ENCODE results near the gene HYAL1. TPM values are rescaled to one million over a fixed set of nuclear protein-coding genes. Genes with fewer than 3 reads are reported as not detected.

HYAL1 gene
- total RNA-seq, 2 donors from 2014 or later = 2.0 TPM

- no peak for TF ChIP-seq POLR2AphosphoS5 (IDR thresholded peaks at IDR 0.05)
- Histone ChIP-seq H3K4me3 (no peak overlapping the region), H3K36me3 (no peaks in the 10 kb centered on the region), H3K9me3 (no peaks in the 10 kb centered on the region), H3K4me1 (replicated peaks) (peaks cover 7% of the 10 kb centered on the region), H3K27me3 (replicated peaks; ENCODE audit: insufficient read depth) (no peaks in the 10 kb centered on the region), H3K27ac (no peak overlapping the region)
- 91% methylated on average over 13 of the region's 13 CpGs for WGBS
- intact Hi-C loops (cut with DNase I) = loop anchor here (10.0 kb wide), 1 partner anchor 1062 kb away; no protein-coding TSS in a partner anchor
- no peak for DNase-seq (ENCODE audit: low spot score)
Observed at GRCh38 chr3:50342813-50343633, 39.6 kb upstream of the HYAL1 start.

GRCh38 chr3:50341996-50342650 lies 38.7 kb upstream of the HYAL1 start:
- no peak for TF ChIP-seq CTCF (IDR thresholded peaks at IDR 0.05)
- TF ChIP-seq POLR2A (IDR thresholded peaks at IDR 0.05) = no peak
- TF ChIP-seq POLR2AphosphoS5 (IDR thresholded peaks at IDR 0.05) = no peak
- H3K36me3 ChIP-seq = no peaks in the 10 kb centered on the region
- H3K27me3 ChIP-seq (replicated peaks; ENCODE audit: insufficient read depth) = no peaks in the 10 kb centered on the region
- H3K9me3 ChIP-seq = no peaks in the 10 kb centered on the region
- H3K27ac ChIP-seq = no peak overlapping the region
- H3K4me1 ChIP-seq (replicated peaks) = peaks cover 8% of the 10 kb centered on the region
- 93% methylated on average over 13 of the region's 13 CpGs for WGBS
- H3K4me3 ChIP-seq = no peak overlapping the region
- DNase-seq (ENCODE audit: low spot score) = no peak
- intact Hi-C loops (cut with DNase I) = loop anchor here (10.0 kb wide), 1 partner anchor 1063 kb away; no protein-coding TSS in a partner anchor

GRCh38 chr3:50341537-50341936 lies 38.2 kb upstream of the HYAL1 start:
- H3K9me3 ChIP-seq = no peaks in the 10 kb centered on the region
- DNase-seq (ENCODE audit: low spot score) = no peak
- TF ChIP-seq CTCF (IDR thresholded peaks at IDR 0.05) = no peak
- TF ChIP-seq POLR2AphosphoS5 (IDR thresholded peaks at IDR 0.05) = no peak
- TF ChIP-seq POLR2A (IDR thresholded peaks at IDR 0.05) = no peak
- no peaks in the 10 kb centered on the region for H3K36me3 ChIP-seq
- 91% methylated on average over 9 of the region's 9 CpGs for WGBS
- H3K27ac ChIP-seq = no peak overlapping the region
- no peaks in the 10 kb centered on the region for H3K27me3 ChIP-seq (replicated peaks; ENCODE audit: insufficient read depth)
- intact Hi-C loops (cut with DNase I) = loop anchor here (10.0 kb wide), 1 partner anchor 1063 kb away; no protein-coding TSS in a partner anchor
- H3K4me1 ChIP-seq (replicated peaks) = peaks cover 8% of the 10 kb centered on the region
- no peak overlapping the region for H3K4me3 ChIP-seq

GRCh38 chr3:50340448-50341329 lies 37.3 kb upstream of the HYAL1 start, which contains the start of gene RASSF1:
TSS of gene RASSF1 (minus strand) at chr3:50340836. CDS start at chr3:50340805, 31 bp downstream.
- TF ChIP-seq POLR2A (IDR thresholded peaks at IDR 0.05) = no peak
- no peak for TF ChIP-seq POLR2AphosphoS5 (IDR thresholded peaks at IDR 0.05)
- TF ChIP-seq CTCF (IDR thresholded peaks at IDR 0.05) = no peak
- peak within 1 kb of the TSS; percentile 28 to 31 for H3K4me3 ChIP-seq
- no peaks in the 10 kb centered on the region for H3K36me3 ChIP-seq
- H3K4me1 ChIP-seq (replicated peaks) = peaks cover 15% of the 10 kb centered on the region
- H3K9me3 ChIP-seq = no peaks in the 10 kb centered on the region
- no peak for DNase-seq (ENCODE audit: low spot score)
- 18% methylated on average over 76 of the region's 85 CpGs for WGBS
- no peaks in the 10 kb centered on the region for H3K27me3 ChIP-seq (replicated peaks; ENCODE audit: insufficient read depth)
- peak within 1 kb of the TSS; percentile 36 to 42 for H3K27ac ChIP-seq
- intact Hi-C loops (cut with DNase I) = loop anchor here (10.0 kb wide), 1 partner anchor 1064 kb away; no protein-coding TSS in a partner anchor

- H3K27ac ChIP-seq = peak overlapping the region; percentile 36 to 42
- DNase-seq (ENCODE audit: low spot score) = no peak
- intact Hi-C loops (cut with DNase I) = loop anchor here (10.0 kb wide), 1 partner anchor 1065 kb away; no protein-coding TSS in a partner anchor
- peaks cover 19% of the 10 kb centered on the region for H3K4me1 ChIP-seq (replicated peaks)
- H3K4me3 ChIP-seq = peak overlapping the region; percentile 28 to 31
- H3K36me3 ChIP-seq = no peaks in the 10 kb centered on the region
- H3K9me3 ChIP-seq = no peaks in the 10 kb centered on the region
- 63% methylated on average over 9 of the region's 9 CpGs for WGBS
- TF ChIP-seq POLR2AphosphoS5 (IDR thresholded peaks at IDR 0.05) (no peak), CTCF (IDR thresholded peaks at IDR 0.05) (no peak)
- no peaks in the 10 kb centered on the region for H3K27me3 ChIP-seq (replicated peaks; ENCODE audit: insufficient read depth)
Observed at GRCh38 chr3:50340147-50340447, 36.7 kb upstream of the HYAL1 start.

Measured in prostate gland (tissue), 2 donors.